HG03575 (cell line): ENCODE results near the gene CDPF1.
"Not testable (repeated sequence)": the region's sequence is repeated elsewhere in the genome, so short reads cannot be mapped to it uniquely, and the experiment has no call there.

ENCODE experiments used
- ATAC-seq: cut with Tn5 transposase; IDR thresholded peaks from one replicate; pipeline ENCODE4 v1.9.1; 2021; ENCODE audit not compliant: unreplicated experiment, insufficient number of reproducible peaks, low FRiP score; ENCODE audit errors: extremely low read depth

Gene CDPF1

DNA sequence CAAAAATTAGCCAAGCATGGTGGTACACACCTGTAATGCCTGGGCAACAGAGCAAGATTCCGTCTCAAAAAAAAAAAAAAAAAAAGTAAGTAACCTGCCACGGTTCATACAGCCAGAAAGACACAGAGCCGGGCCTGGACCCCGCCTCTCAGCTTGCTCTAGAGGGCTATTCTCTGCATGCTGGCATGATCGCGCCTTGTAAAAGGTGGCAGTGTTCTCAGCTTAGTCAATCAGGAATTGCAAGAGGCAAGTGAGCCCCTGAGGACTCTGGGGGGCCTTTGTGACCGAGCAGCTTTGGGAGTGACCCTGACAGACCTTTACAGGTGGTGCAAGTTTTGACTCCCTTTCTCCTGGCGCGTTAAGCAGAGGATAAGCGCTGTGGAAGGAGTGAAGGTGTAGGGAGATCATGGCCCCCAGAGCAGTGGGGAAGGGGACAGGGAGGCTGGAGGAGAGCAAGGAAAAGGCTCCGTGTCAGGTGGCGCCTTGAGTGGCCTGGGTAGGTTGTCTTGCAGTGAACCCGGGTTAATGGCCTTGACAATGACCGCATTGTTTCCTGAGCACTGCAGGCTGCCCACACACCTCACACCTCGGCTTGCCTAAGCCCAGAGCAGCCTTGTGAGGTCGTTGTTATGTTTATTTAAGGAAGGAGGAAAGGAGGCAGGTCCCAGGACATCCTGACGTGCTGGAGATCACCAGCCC lies 48.9 kb downstream of the CDPF1 start:
- no peak for ATAC-seq

DNA sequence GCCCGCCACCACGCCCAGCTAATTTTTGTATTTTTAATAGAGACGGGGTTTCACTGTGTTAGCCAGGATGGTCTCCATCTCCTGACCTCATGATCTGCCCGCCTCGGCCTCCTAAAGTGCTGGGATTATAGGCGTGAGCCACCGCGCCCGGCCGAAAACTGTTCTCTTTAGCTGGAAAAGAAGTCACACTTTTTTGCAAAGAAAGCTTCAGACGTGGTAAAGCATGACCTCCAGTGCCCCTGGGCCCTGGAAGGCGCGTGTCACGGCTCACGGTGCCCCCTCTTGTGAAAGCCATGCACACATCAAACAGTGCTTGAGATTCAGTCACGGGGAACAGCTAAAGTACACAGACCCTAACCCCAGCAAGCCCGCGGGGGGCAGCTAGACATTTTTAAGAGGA lies 51.3 kb downstream of the CDPF1 start:
- ATAC-seq = not testable (repeated sequence)

DNA sequence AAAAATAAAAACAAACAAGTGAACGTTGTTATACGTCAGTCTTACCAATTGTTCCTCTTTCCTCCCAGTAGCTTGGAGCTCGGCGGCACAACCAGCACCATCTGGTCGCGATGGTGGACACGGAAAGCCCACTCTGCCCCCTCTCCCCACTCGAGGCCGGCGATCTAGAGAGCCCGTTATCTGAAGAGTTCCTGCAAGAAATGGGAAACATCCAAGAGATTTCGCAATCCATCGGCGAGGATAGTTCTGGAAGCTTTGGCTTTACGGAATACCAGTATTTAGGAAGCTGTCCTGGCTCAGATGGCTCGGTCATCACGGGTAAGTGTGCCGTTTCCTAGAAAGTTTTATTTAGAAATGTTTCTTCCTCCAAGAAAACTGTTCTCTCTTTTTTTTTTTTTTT lies 51.8 kb downstream of the CDPF1 start:
- ATAC-seq = no peak

DNA sequence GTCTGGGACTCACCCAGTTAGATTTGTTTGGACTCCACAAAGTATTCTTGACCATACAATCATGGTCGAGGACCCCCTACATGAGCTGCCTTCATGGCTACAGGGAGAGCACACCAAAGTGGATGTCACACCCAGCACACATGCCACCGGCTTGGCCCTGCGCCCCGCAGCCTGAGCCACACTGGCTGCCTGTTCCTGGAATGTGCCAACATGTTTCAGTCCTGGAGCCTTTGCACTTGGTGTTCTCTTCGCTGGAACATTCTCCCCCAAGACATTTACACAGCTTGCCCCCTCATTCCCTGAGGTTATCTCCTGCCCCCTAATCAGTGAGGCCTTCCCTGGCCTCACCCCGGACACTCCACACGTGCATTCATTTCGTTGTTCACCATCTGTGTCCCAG lies 53.8 kb downstream of the CDPF1 start:
- ATAC-seq = no peak

- no peak for ATAC-seq
These were observed 54.5 kb downstream of the CDPF1 start for GRCh38 chr22:46195487-46196165.
